Upper lobe of left lung (tissue), 6 donors: ENCODE data around the gene SLC22A16. TPM values are rescaled to one million over a fixed set of nuclear protein-coding genes. Genes with fewer than 3 reads are reported as not detected.

Experiments
- ATAC-seq, 2 donors: fragments of 200-7000 bp; cut with Tn5 transposase; one replicate each; pipeline ENCODE4 v1.9.1; 2022; ENCODE audit warnings: mild to moderate bottlenecking in 2 of 2, moderate library complexity in 2 of 2; ENCODE audit not compliant: low FRiP score in 2 of 2
- DNase-seq, 2 donors: peaks; one replicate each; pipeline ENCODE4 v3.0.0-alpha.2; 2019 to 2020
- H3K27ac ChIP-seq, 4 donors: fragments of 200-600 bp; sonication (generic); one replicate each; pipeline ENCODE4 v1.5.1; 2016 to 2019
- H3K27me3 ChIP-seq, 4 donors: fragments of 200-600 bp; sonication (generic); one replicate each; pipeline ENCODE4 v1.5.1; 2017 to 2019
- H3K36me3 ChIP-seq, 4 donors: fragments of 200-600 bp; sonication (generic); one replicate each; pipeline ENCODE4 v1.5.1; 2016 to 2019
- H3K4me1 ChIP-seq, 4 donors: fragments of 200-600 bp; sonication (generic); one replicate each; pipeline ENCODE4 v1.5.1; 2018 to 2019
- H3K4me3 ChIP-seq, 4 donors: fragments of 200-600 bp; sonication (generic); one replicate each; pipeline ENCODE4 v1.5.1; 2017 to 2019; ENCODE audit warnings: mild to moderate bottlenecking in 2 of 4, moderate library complexity in 1 of 4
- H3K9me3 ChIP-seq, 4 donors: fragments of 200-600 bp; sonication (generic); one replicate each; pipeline ENCODE4 v1.5.1; 2018 to 2019
- EP300 ChIP-seq, 4 donors: sonication (generic); formaldehyde crosslinking; IDR thresholded peaks; one replicate each; pipeline ENCODE4 v1.5.1; 2017; ENCODE audit warnings: antibody characterized with exemption in 4 of 4, control low read depth in 2 of 4
- POLR2A ChIP-seq, 4 donors: fragments of 450-650 bp; IDR thresholded peaks; one replicate each; pipeline ENCODE4 v1.5.1; 2016 to 2017; ENCODE audit warnings: antibody characterized with exemption in 4 of 4, mild to moderate bottlenecking in 2 of 4
- POLR2AphosphoS5 ChIP-seq, 2 donors: sonication (generic); formaldehyde crosslinking; IDR thresholded peaks; one replicate each; pipeline ENCODE4 v1.5.1; 2017; ENCODE audit warnings: antibody characterized with exemption in 2 of 2
- WGBS, 2 donors: methylation state at CpG; one replicate each; pipeline ENCODE4 v1.1.5; 2017 to 2018; 5-methylcytosine and 5-hydroxymethylcytosine counted together
- total RNA-seq, 6 donors: library from RNA; depleted of rRNA in 4 of 6; stranded (reverse); fragments of >200 nt in 4 of 6; gene quantifications; one replicate each; pipeline versions ENCODE4 v1.1.0 to v1.2.1, GENCODE V29; 2016 to 2021
- TF ChIP-seq, protein P1 (sequence below), 6 experiments: fragments of 450-650 bp in 4 of 6; fragments of 200-600 bp in 2 of 6; sonication (generic) in 2 of 6; IDR thresholded peaks; one replicate each; pipeline ENCODE4 v1.5.1; 2016 to 2019; ENCODE audit warnings: antibody characterized with exemption in 6 of 6
- donor health status: DM: no; HTN: no; CAD: no; lungs with moderate emphysema.
- donor health status: DM: no; HTN: yes; CAD: no; lungs with severe emphysema.

The SLC22A16 gene
- total RNA-seq, 6 donors from 2014 or later, result 0.20 to 1.7 (median 0.59) TPM; not detected in 2

DNA sequence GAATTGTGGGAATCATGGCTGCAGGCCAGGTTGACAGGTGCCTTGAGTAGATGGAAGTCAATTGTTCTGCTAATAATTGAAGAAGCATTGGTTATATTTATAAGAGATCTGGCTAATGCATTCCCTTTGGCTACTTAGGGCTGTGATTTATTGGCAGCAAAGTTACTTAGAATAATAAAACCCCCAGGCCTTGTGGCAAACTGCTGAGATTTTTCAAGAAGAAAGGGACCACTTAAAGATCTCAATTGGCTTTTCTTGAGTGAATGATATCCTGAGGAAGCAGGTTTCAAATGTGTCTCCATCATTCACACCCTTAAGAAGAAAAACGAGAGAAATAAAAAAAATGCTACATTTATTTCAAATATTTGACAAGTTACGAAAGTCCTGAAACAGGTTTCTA lies 88.4 kb downstream of the SLC22A16 start:
- no peaks in the 10 kb centered on the region for H3K9me3 ChIP-seq
- 74 to 87% methylated on average over 2 of the region's 2 CpGs for WGBS, 2 donors
- no peak for ATAC-seq
- H3K4me3 ChIP-seq, result no peak overlapping the region
- no peaks in the 10 kb centered on the region for H3K36me3 ChIP-seq
- H3K27me3 ChIP-seq, result no peaks in the 10 kb centered on the region
- H3K27ac ChIP-seq, result no peak overlapping the region
- DNase-seq, result no peak
- TF ChIP-seq POLR2AphosphoS5 (IDR thresholded peaks at IDR 0.05), result no peak
- TF ChIP-seq, protein P1, sequence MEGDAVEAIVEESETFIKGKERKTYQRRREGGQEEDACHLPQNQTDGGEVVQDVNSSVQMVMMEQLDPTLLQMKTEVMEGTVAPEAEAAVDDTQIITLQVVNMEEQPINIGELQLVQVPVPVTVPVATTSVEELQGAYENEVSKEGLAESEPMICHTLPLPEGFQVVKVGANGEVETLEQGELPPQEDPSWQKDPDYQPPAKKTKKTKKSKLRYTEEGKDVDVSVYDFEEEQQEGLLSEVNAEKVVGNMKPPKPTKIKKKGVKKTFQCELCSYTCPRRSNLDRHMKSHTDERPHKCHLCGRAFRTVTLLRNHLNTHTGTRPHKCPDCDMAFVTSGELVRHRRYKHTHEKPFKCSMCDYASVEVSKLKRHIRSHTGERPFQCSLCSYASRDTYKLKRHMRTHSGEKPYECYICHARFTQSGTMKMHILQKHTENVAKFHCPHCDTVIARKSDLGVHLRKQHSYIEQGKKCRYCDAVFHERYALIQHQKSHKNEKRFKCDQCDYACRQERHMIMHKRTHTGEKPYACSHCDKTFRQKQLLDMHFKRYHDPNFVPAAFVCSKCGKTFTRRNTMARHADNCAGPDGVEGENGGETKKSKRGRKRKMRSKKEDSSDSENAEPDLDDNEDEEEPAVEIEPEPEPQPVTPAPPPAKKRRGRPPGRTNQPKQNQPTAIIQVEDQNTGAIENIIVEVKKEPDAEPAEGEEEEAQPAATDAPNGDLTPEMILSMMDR (IDR thresholded peaks at IDR 0.05), result no peak
- no peak for TF ChIP-seq POLR2A (IDR thresholded peaks at IDR 0.05)
- TF ChIP-seq EP300 (IDR thresholded peaks at IDR 0.05), result no peak
- peaks cover 0 to 11% (median 6%) of the 10 kb centered on the region in 4 donors for H3K4me1 ChIP-seq

DNA sequence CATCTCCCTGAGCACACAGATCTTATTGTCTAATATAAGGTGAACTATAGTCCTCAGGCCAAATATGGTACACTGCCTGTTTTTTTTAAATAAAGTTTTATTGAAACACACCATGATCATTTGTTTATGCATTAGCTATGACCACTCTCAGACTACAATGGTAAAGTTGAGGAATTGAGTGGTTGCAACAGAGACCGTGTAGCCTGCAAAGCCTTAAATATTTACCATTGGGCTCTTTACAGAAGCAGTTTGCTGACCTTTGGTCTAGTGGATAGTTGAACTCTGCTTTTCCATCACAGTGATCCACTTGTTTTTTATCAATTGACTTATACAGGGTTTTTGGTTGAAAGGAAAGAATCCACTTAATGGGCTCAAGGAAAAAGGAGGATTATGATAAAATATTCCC lies 91.0 kb downstream of the SLC22A16 start:
- ATAC-seq (no peak), DNase-seq (no peak)
- no peaks in the 10 kb centered on the region for H3K36me3 ChIP-seq
- H3K27me3 ChIP-seq, result no peaks in the 10 kb centered on the region
- H3K4me3 ChIP-seq, result no peak overlapping the region
- no peak overlapping the region for H3K27ac ChIP-seq
- H3K4me1 ChIP-seq, result peaks cover 0 to 11% (median 3%) of the 10 kb centered on the region in 4 donors
- no peaks in the 10 kb centered on the region for H3K9me3 ChIP-seq
- no peak for TF ChIP-seq POLR2AphosphoS5 (IDR thresholded peaks at IDR 0.05)
- TF ChIP-seq POLR2A (IDR thresholded peaks at IDR 0.05), result no peak
- TF ChIP-seq, protein P1 (IDR thresholded peaks at IDR 0.05), result no peak
- TF ChIP-seq EP300 (IDR thresholded peaks at IDR 0.05), result no peak
- 92 to 93% methylated on average over 1 of the region's 1 CpG for WGBS, 2 donors

DNA sequence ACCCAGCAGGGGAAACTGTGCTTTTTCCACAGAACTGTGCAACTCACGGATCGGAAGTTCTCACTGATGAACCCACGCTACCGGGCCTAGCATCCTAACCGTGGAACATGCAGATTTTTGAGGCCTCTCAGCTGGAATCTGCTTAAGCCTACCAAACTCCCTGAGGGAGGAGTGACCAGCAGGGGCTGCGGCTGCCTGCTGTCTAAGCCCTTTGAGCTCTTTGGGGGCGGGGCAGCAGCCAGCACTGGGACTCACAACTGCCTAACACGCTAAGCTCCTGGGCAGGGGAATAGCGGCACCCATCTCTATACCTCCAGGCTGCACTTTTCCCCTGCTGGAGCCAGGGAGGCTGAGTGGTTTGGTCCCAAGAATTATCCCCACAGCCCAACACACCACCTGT lies 97.9 kb downstream of the SLC22A16 start:
- no peak for TF ChIP-seq EP300 (IDR thresholded peaks at IDR 0.05)
- no peak for TF ChIP-seq POLR2AphosphoS5 (IDR thresholded peaks at IDR 0.05)
- TF ChIP-seq, protein P1 (IDR thresholded peaks at IDR 0.05), result no peak
- no peak for TF ChIP-seq POLR2A (IDR thresholded peaks at IDR 0.05)
- 84 to 98% methylated on average over 7 to 9 of the region's 9 CpGs for WGBS, 2 donors

More for the DNA sequence above, 97.9 kb downstream of the SLC22A16 start:
- no peak for DNase-seq
- H3K4me3 ChIP-seq, result no peak overlapping the region
- H3K36me3 ChIP-seq, result no peaks in the 10 kb centered on the region
- H3K9me3 ChIP-seq, result no peaks in the 10 kb centered on the region
- no peak overlapping the region for H3K27ac ChIP-seq
- no peak for ATAC-seq
- H3K4me1 ChIP-seq, result no peaks in the 10 kb centered on the region
- H3K27me3 ChIP-seq, result no peaks in the 10 kb centered on the region

Other genes starting within 250 kb of the SLC22A16 start
- 1 to 10 TPM in 4 of 6 donors, under 1 TPM in 1, not detected in 1; 0.78 to 2.7 (median 1.8) TPM for gene METTL24, start 118.3 kb downstream of the SLC22A16 start, total RNA-seq
- gene DDO, start 61.0 kb downstream of the SLC22A16 start, total RNA-seq, result 1 to 10 TPM; 1.4 to 7.6 (median 3.2) TPM